ENCODE measurements around the gene EI24.

- no peak for TF ChIP-seq RAD21 (IDR thresholded peaks at IDR 0.05; ENCODE audit: low read depth)
- TF ChIP-seq MAX (IDR thresholded peaks at IDR 0.05): no peak
- TF ChIP-seq EP300 (IDR thresholded peaks at IDR 0.05; ENCODE audit: borderline replicate concordance): no peak
- TF ChIP-seq ZBTB7A (IDR thresholded peaks at IDR 0.05; ENCODE audit: low read depth): no peak
- no peak for TF ChIP-seq USF1 (IDR thresholded peaks at IDR 0.05)
- no peak for TF ChIP-seq TAF1 (IDR thresholded peaks at IDR 0.05; ENCODE audit: low read depth)
- TF ChIP-seq TCF12 (IDR thresholded peaks at IDR 0.05; ENCODE audit: low read depth): no peak
These were observed 17.4 kb upstream of the EI24 start for GRCh38 chr11:125551835-125552342.

All from Ishikawa (cell line).